HepG2 (cell line): ENCODE results near the gene SNRPD3. TPM values are rescaled to one million over a fixed set of nuclear protein-coding genes. Genes with fewer than 3 reads are reported as not detected.
A peak's percentile ranks its signal among the peaks of the same experiment; 100 is the strongest.

Experiments
- GTF3A ChIP-seq: sonication (generic); formaldehyde crosslinking; conservative IDR thresholded peaks from 2 replicates; pipeline ENCODE4 v1.4.0; 2020; ENCODE audit warnings: mild to moderate bottlenecking, missing genetic modification reagents
- MED1 ChIP-seq: sonication (generic); formaldehyde crosslinking; IDR thresholded peaks from 2 replicates; pipeline ENCODE4 v1.4.0; 2020; ENCODE audit warnings: missing genetic modification reagents
- MYPOP ChIP-seq: sonication (generic); formaldehyde crosslinking; IDR thresholded peaks from 2 replicates; pipeline ENCODE4 v1.8.1; 2023; ENCODE audit warnings: mild to moderate bottlenecking, moderate library complexity, missing genetic modification reagents
- NONO ChIP-seq, 2 experiments: fragments of 450-650 bp in 1 of 2; sonication (generic) in 1 of 2; formaldehyde crosslinking in 1 of 2; IDR thresholded peaks in 1 of 2; conservative IDR thresholded peaks in 1 of 2; 2 replicates each; pipeline versions ENCODE4 v1.6.1 to v1.8.0; 2017 to 2022; ENCODE audit warnings: mild to moderate bottlenecking in 1 of 2, missing genetic modification reagents in 1 of 2, moderate library complexity in 1 of 2
- PCBP2 ChIP-seq: fragments of 200-400 bp; formaldehyde crosslinking; optimal IDR thresholded peaks from 2 replicates; pipeline ENCODE3; 2018; ENCODE audit warnings: low read length, low read depth; ENCODE audit not compliant: poor library complexity, severe bottlenecking
- PPARG ChIP-seq: conservative IDR thresholded peaks from 2 replicates; pipeline ENCODE4 v1.6.1; 2016; ENCODE audit warnings: missing biosample characterization, missing genetic modification reagents
- RORA ChIP-seq: sonication (generic); formaldehyde crosslinking; IDR thresholded peaks from 2 replicates; pipeline ENCODE4 v1.5.0; 2020; ENCODE audit warnings: mild to moderate bottlenecking, missing genetic modification reagents, moderate library complexity
- SALL2 ChIP-seq: sonication (generic); formaldehyde crosslinking; IDR thresholded peaks from 2 replicates; pipeline ENCODE4 v1.8.1; 2023; ENCODE audit warnings: mild to moderate bottlenecking, missing genetic modification reagents, inconsistent platforms
- SIN3A ChIP-seq: IDR thresholded peaks from 2 replicates; pipeline ENCODE4 v1.6.1; 2011; ENCODE audit warnings: low read depth, mild to moderate bottlenecking, control low read depth, low read length, borderline replicate concordance
- SOX5 ChIP-seq: IDR thresholded peaks from 2 replicates; pipeline ENCODE4 v1.6.1; 2016; ENCODE audit warnings: borderline replicate concordance
- SP4 ChIP-seq: sonication (generic); formaldehyde crosslinking; IDR thresholded peaks from 2 replicates; pipeline ENCODE4 v1.8.1; 2023; ENCODE audit warnings: mild to moderate bottlenecking, missing genetic modification reagents
- THAP8 ChIP-seq: sonication (generic); formaldehyde crosslinking; IDR thresholded peaks from 2 replicates; pipeline ENCODE4 v1.5.1; 2020; ENCODE audit warnings: missing genetic modification reagents, mild to moderate bottlenecking, borderline replicate concordance
- ZBTB2 ChIP-seq: sonication (generic); formaldehyde crosslinking; IDR thresholded peaks from 2 replicates; pipeline ENCODE4 v1.8.0; 2022; ENCODE audit warnings: low read depth, missing genetic modification reagents
- ZBTB42 ChIP-seq: sonication (generic); formaldehyde crosslinking; IDR thresholded peaks from 2 replicates; pipeline ENCODE4 v1.5.0; 2020; ENCODE audit warnings: mild to moderate bottlenecking, missing genetic modification reagents
- ZBTB49 ChIP-seq: sonication (generic); formaldehyde crosslinking; IDR thresholded peaks from 2 replicates; pipeline ENCODE4 v1.4.0; 2020; ENCODE audit warnings: missing genetic modification reagents, borderline replicate concordance
- ZC3H4 ChIP-seq: sonication (generic); formaldehyde crosslinking; IDR thresholded peaks from 2 replicates; pipeline ENCODE4 v1.4.0; 2020; ENCODE audit warnings: missing genetic modification reagents, borderline replicate concordance
- ZKSCAN1 ChIP-seq: fragments of 150-350 bp; IDR thresholded peaks from 2 replicates; pipeline ENCODE4 v1.6.1; 2014; ENCODE audit warnings: low read length
- ZNF180 ChIP-seq: sonication (generic); formaldehyde crosslinking; IDR thresholded peaks from 2 replicates; pipeline ENCODE4 v1.4.0; 2020; ENCODE audit warnings: low read depth, missing genetic modification reagents, borderline replicate concordance
- ZNF383 ChIP-seq: sonication (generic); formaldehyde crosslinking; IDR thresholded peaks from 2 replicates; pipeline ENCODE4 v1.4.0; 2020; ENCODE audit warnings: missing genetic modification reagents, mild to moderate bottlenecking, borderline replicate concordance
- ZNF567 ChIP-seq: sonication (generic); formaldehyde crosslinking; IDR thresholded peaks from 2 replicates; pipeline ENCODE4 v1.8.1; 2023; ENCODE audit warnings: mild to moderate bottlenecking, missing genetic modification reagents, borderline replicate concordance
- ZNF598 ChIP-seq: sonication (generic); formaldehyde crosslinking; IDR thresholded peaks from 2 replicates; pipeline ENCODE4 v1.5.1; 2020; ENCODE audit warnings: mild to moderate bottlenecking, missing genetic modification reagents, borderline replicate concordance
- ZNF703 ChIP-seq: sonication (generic); formaldehyde crosslinking; IDR thresholded peaks from 2 replicates; pipeline ENCODE4 v1.5.1; 2020; ENCODE audit warnings: missing genetic modification reagents, mild to moderate bottlenecking, moderate library complexity, borderline replicate concordance
- ZNF782 ChIP-seq: sonication (generic); formaldehyde crosslinking; IDR thresholded peaks from 2 replicates; pipeline ENCODE4 v1.4.0; 2020; ENCODE audit warnings: missing genetic modification reagents, mild to moderate bottlenecking, borderline replicate concordance
- polyA plus RNA-seq, 8 experiments: library from polyadenylated mRNA; depleted of rRNA in 3 of 8; stranded (reverse) in 7 of 8; unstranded in 1 of 8; fragments of >200 nt; fragmentation: Illumina TruSeq in 4 of 8; extraction: Trizol in 4 of 8; gene quantifications; 2 replicates each; pipeline versions ENCODE4 v1.2.1 to v1.2.3, GENCODE V29; 2011 to 2016; ENCODE audit warnings: low read depth in 4 of 8, missing spikeins in 1 of 8, mixed read lengths in 1 of 8; ENCODE audit not compliant: insufficient read depth in 1 of 8
- total RNA-seq, 5 experiments: library from RNA; depleted of rRNA; stranded (reverse); fragments of >200 nt; fragmentation: Illumina TruSeq; extraction: Trizol; gene quantifications; 2 replicates each; pipeline ENCODE4 v1.2.3, GENCODE V29; 2016; ENCODE audit warnings: low read depth in 1 of 5

The SNRPD3 gene
- total and polyA plus RNA-seq, 2 of the 13 experiments (the other 11 are each of a cell fraction or from before 2014, with no cell fraction given): 110 to 209 TPM

- TF ChIP-seq SIN3A (peak; percentile 49; the same call in 1 of the 2 replicates), SP4 (peak; percentile 86), ZNF383 (CRISPR knock-in tag) (no peak), RORA (CRISPR knock-in tag) (no peak), ZNF180 (CRISPR knock-in tag) (no peak), PCBP2 (no peak), PPARG (CRISPR knock-in tag) (no peak; the same call in 1 of the 2 replicates), ZC3H4 (CRISPR knock-in tag) (peak; percentile 79; the same call in 1 of the 2 replicates), ZNF782 (no peak), SALL2 (CRISPR knock-in tag) (no peak; the same call in 1 of the 2 replicates), ZBTB42 (CRISPR knock-in tag) (no peak), ZKSCAN1 (no peak), THAP8 (CRISPR knock-in tag) (no peak), NONO (IDR thresholded peaks at IDR 0.05) (no peak), NONO (CRISPR knock-in tag; conservative IDR thresholded peaks at IDR 0.05) (peak; percentile 83), SOX5 (CRISPR knock-in tag) (peak; percentile 33; the same call in 1 of the 2 replicates), ZNF703 (CRISPR knock-in tag) (peak; percentile 68; the same call in 1 of the 2 replicates), ZBTB2 (peak; percentile 58; the same call in 1 of the 2 replicates), ZBTB49 (CRISPR knock-in tag) (no peak), ZNF567 (CRISPR knock-in tag) (no peak), ZNF598 (CRISPR knock-in tag) (0 out of 2 replicates have a peak, but pooled peaks have one; percentile 6), MYPOP (CRISPR knock-in tag) (no peak; the same call in 1 of the 2 replicates), MED1 (peak; percentile 80), GTF3A (CRISPR knock-in tag) (no peak)
Measured at GRCh38 chr22:24592851-24593558, 37.2 kb downstream of the SNRPD3 start, which contains the start of gene LRRC75B (continued).
